ENCODE data around the gene LRRC59. TPM values are rescaled to one million over a fixed set of nuclear protein-coding genes. Genes with fewer than 3 reads are reported as not detected.

LRRC59 gene
- total and polyA plus RNA-seq, 11 donors = 13.7 to 150 (median 28.6) TPM

DNA sequence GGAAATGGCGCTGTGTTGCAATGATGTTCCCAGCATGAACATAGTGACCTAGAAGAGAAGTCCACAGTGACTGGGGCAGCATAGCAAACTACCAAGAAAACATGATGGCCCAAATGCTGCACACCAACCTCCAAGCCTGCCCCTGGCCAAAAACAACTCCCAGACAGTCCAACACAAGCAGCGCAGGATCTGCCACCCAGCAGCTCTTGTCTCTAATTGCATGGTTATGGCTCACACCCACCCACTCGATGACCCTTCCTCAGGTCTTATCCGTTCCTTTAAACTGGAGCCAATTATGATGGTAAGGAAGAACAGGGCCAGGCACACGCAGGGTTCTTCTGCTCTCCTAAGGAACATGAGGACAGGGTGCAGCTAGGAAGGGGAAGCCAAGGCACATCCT, 27.3 kb downstream of the LRRC59 start:
- Histone ChIP-seq H3K27me3 (no peaks in the 10 kb centered on the region), H3K36me3 (peaks cover 0 to 57% (median 54%) of the 10 kb centered on the region in 9 donors), H3K9me3 (no peaks in the 10 kb centered on the region), H3K4me3 (no peak overlapping the region), H3K27ac (no peak overlapping the region), H3K4me1 (peaks cover 0 to 41% (median 14%) of the 10 kb centered on the region in 12 donors)
- WGBS, 4 donors = 93 to 95% (median 94%) methylated on average over 5 of the region's 5 CpGs
- intact Hi-C loops (cut with DNase I) = loop anchor here in 1 of 10 donors (10.0 kb wide), 1 partner anchor 105 kb away; the partner anchor contains the start of gene RSAD1
- TF ChIP-seq, protein P1, sequence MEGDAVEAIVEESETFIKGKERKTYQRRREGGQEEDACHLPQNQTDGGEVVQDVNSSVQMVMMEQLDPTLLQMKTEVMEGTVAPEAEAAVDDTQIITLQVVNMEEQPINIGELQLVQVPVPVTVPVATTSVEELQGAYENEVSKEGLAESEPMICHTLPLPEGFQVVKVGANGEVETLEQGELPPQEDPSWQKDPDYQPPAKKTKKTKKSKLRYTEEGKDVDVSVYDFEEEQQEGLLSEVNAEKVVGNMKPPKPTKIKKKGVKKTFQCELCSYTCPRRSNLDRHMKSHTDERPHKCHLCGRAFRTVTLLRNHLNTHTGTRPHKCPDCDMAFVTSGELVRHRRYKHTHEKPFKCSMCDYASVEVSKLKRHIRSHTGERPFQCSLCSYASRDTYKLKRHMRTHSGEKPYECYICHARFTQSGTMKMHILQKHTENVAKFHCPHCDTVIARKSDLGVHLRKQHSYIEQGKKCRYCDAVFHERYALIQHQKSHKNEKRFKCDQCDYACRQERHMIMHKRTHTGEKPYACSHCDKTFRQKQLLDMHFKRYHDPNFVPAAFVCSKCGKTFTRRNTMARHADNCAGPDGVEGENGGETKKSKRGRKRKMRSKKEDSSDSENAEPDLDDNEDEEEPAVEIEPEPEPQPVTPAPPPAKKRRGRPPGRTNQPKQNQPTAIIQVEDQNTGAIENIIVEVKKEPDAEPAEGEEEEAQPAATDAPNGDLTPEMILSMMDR (IDR thresholded peaks at IDR 0.05) = no peak
- TF ChIP-seq POLR2A (IDR thresholded peaks at IDR 0.05) = no peak
- DNase-seq = no peak
- ATAC-seq = no peak

DNA sequence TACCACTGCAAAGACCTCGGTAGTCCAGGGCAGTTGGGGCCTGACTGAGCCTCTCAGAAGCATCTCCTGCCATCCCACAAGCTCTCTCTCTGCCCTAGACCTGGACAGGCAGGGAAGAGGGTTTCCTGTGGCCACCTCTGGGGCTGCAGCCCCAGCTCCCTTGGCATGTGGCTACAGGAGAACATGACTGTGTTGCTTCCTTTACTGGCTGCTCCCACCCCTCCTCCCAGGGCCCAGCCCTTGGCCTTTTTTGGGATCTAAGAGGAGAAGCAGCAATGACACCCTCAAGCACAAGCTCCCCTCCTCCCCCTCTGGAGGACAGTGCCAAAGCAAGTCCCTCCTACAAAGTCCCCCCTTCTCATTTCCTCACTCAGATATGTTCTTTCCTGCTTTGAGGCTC, 29.9 kb downstream of the LRRC59 start:
- 87 to 100% (median 93%) methylated on average over 1 of the region's 1 CpG for WGBS, 4 donors
- Histone ChIP-seq H3K36me3 (peaks cover 0 to 58% (median 54%) of the 10 kb centered on the region in 9 donors), H3K9me3 (no peaks in the 10 kb centered on the region), H3K4me3 (no peak overlapping the region), H3K27ac (no peak overlapping the region), H3K27me3 (no peaks in the 10 kb centered on the region), H3K4me1 (peaks cover 0 to 46% (median 16%) of the 10 kb centered on the region in 12 donors)
- no peak for TF ChIP-seq POLR2A (IDR thresholded peaks at IDR 0.05)
- TF ChIP-seq, protein P1 (IDR thresholded peaks at IDR 0.05) = no peak
- no peak for ATAC-seq
- no peak for DNase-seq
- intact Hi-C loops (cut with DNase I) = loop anchor here in 3 of 10 donors (10.0 kb wide), 2 partner anchors 107 to 263 kb away; partner anchors contain the start of gene RSAD1 (in 2 of the 3)

DNA sequence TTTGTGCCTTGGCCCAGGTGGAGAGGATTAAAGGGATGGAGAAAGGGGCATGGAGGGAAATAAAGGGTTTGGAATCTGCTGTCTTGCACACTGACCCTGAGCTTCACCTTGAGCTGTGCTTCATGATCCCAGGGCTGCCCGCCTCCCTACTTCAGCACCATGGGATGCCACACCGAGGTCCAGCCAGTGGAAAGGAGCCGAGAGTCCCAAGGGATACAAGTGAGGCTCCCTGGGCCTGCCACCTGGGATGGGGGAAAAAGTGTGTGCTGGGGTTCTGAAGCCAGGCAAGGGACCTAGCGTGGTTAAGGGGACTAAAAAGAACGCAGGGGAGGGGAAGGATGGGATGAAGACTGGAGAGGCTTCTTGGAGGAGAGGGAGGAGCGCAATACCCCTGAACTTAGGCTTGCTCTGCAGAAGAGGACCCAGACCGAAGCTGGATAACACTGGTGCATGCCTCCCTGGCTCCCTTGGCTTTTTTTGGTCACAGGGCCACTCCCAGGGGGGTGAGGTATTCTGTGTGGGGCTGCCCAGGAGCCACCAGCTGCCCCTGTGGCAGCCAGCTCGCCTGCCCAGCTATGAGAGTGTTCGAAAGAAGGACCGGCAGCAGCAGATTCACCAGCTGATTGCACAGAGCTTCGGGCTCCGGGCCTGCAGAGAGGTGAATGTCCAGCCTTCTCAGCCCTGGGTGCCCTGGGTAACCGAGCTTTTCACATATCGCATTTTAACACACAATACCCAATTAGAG, 31.5 kb downstream of the LRRC59 start:
- TF ChIP-seq, protein P1 (IDR thresholded peaks at IDR 0.05) = no peak
- no peak for TF ChIP-seq POLR2A (IDR thresholded peaks at IDR 0.05)
- peaks cover 0 to 63% (median 58%) of the 10 kb centered on the region in 9 donors for H3K36me3 ChIP-seq
- ATAC-seq = no peak

GRCh38 chr17:50365165-50365564, 32.2 kb downstream of the LRRC59 start:
- H3K36me3 ChIP-seq = peaks cover 0 to 61% (median 57%) of the 10 kb centered on the region in 9 donors
- no peaks in the 10 kb centered on the region for H3K9me3 ChIP-seq
- TF ChIP-seq, protein P1 (IDR thresholded peaks at IDR 0.05) = no peak
- no peak for TF ChIP-seq POLR2A (IDR thresholded peaks at IDR 0.05)
- peaks cover 0 to 38% (median 8%) of the 10 kb centered on the region in 12 donors for H3K4me1 ChIP-seq
- intact Hi-C loops (cut with DNase I) = loop anchor here in 3 of 10 donors (10.0 kb wide), 2 partner anchors 110 to 260 kb away; partner anchors contain the start of gene RSAD1 (in 2 of the 3)
- 50 to 54% (median 53%) methylated on average over 2 of the region's 2 CpGs for WGBS, 4 donors
- H3K4me3 ChIP-seq = no peak overlapping the region
- no peak for DNase-seq
- no peak overlapping the region for H3K27ac ChIP-seq
- no peaks in the 10 kb centered on the region for H3K27me3 ChIP-seq
- no peak for ATAC-seq

More for the DNA sequence above, 31.5 kb downstream of the LRRC59 start:
- intact Hi-C loops (cut with DNase I) = loop anchor here in 3 of 10 donors (10.0 kb wide), 2 partner anchors 109 to 261 kb away; partner anchors contain the start of gene RSAD1 (in 2 of the 3)
- Histone ChIP-seq H3K9me3 (no peaks in the 10 kb centered on the region), H3K27ac (no peak overlapping the region), H3K4me1 (peaks cover 0 to 39% (median 8%) of the 10 kb centered on the region in 12 donors), H3K27me3 (no peaks in the 10 kb centered on the region), H3K4me3 (no peak overlapping the region)
- WGBS, 4 donors = 85 to 90% (median 88%) methylated on average over 14 of the region's 14 CpGs
- DNase-seq = no peak
